Ovary (tissue), 9 donors: ENCODE measurements around the gene TMEM131. TPM values are rescaled to one million over a fixed set of nuclear protein-coding genes. Genes with fewer than 3 reads are reported as not detected.

Experiments used
- DNase-seq, 5 donors: peaks; one replicate each; pipeline ENCODE4 v3.0.0-alpha.2; 2019 to 2020
- H3K27ac ChIP-seq, 2 donors: fragments of 200-600 bp; one replicate each; pipeline versions ENCODE4 v1.5.1 to v1.8.0; 2019 to 2022
- H3K27me3 ChIP-seq: fragments of 200-600 bp; one replicate; pipeline ENCODE4 v1.8.0; 2022
- H3K36me3 ChIP-seq: fragments of 200-600 bp; sonication (generic); one replicate; pipeline ENCODE4 v1.5.1; 2019
- H3K4me1 ChIP-seq: one replicate; pipeline ENCODE4 v1.8.1; 2013; ENCODE audit warnings: mild to moderate bottlenecking, moderate library complexity; ENCODE audit not compliant: insufficient read depth
- H3K4me3 ChIP-seq: fragments of 200-600 bp; sonication (generic); one replicate; pipeline ENCODE4 v1.5.1; 2017
- H3K9me3 ChIP-seq, 2 donors: fragments of 200-600 bp in 1 of 2; sonication (generic) in 1 of 2; one replicate each; pipeline versions ENCODE4 v1.5.1 to v1.8.1; 2013 to 2019; ENCODE audit warnings: mild to moderate bottlenecking in 1 of 2, moderate library complexity in 1 of 2
- EP300 ChIP-seq: sonication (generic); formaldehyde crosslinking; IDR thresholded peaks from one replicate; pipeline ENCODE4 v1.6.1; 2017; ENCODE audit warnings: antibody characterized with exemption
- POLR2A ChIP-seq: fragments of 450-650 bp; IDR thresholded peaks from one replicate; pipeline ENCODE4 v1.6.1; 2017; ENCODE audit warnings: antibody characterized with exemption, mild to moderate bottlenecking, moderate library complexity
- WGBS, 3 donors: extraction: QIAGEN DNeasy Blood & Tissue Kit in 1 of 3; methylation state at CpG; one replicate each; pipeline versions ENCODE4 v1.1.5 to v1.1.7; 2013 to 2017; 5-methylcytosine and 5-hydroxymethylcytosine counted together
- intact Hi-C, 4 donors: fragments of 100-400 bp; cut with DNase I; formaldehyde crosslinking; loops; one replicate each; pipeline versions ENCODE4 v1.11.0 to v1.15.1; 2022 to 2023
- polyA plus RNA-seq, 2 donors: library from polyadenylated mRNA; stranded (reverse); fragments of 200-250 nt in 1 of 2; fragments of 350-450 nt in 1 of 2; fragmentation: Illumina TruSeq in 1 of 2; extraction: RNeasy Lipid Tissue Mini Kit (QIAGEN cat#74804) in 1 of 2; gene quantifications; one replicate each; pipeline ENCODE4 v1.2.3, GENCODE V29; 2013 to 2014
- total RNA-seq, 7 donors: library from RNA; depleted of rRNA in 2 of 7; stranded (reverse); fragments of >200 nt in 2 of 7; fragmentation: NEBNext Ultra II Directional in 3 of 7; extraction: Animal tissue kit (Norgen Biotek cat#: 25700) in 3 of 7; gene quantifications; one replicate each; pipeline versions ENCODE4 v1.1.0 to v1.2.4, GENCODE V29; 2016 to 2023
- TF ChIP-seq, protein P1 (sequence below), 3 donors: fragments of 450-650 bp in 2 of 3; fragments of 200-600 bp in 1 of 3; IDR thresholded peaks; one replicate each; pipeline versions ENCODE4 v1.5.1 to v1.8.0; 2016 to 2022; ENCODE audit warnings: antibody characterized with exemption in 3 of 3, mild to moderate bottlenecking in 1 of 3
- donor health status: DM: no; HTN: no; CAD: no; lungs with moderate emphysema.
- donor health status: DM: no; HTN: no; CAD: no.
- donor health status: Bipolar disorder and iron deficiency.
- donor health status: DM: yes; HTN: yes; CAD: no.
- donor health status: DM: no; HTN: no; CAD: no.
- donor health status: DM: yes; HTN: yes; CAD: no.

TMEM131 gene
- total and polyA plus RNA-seq, 9 donors = 16.1 to 44.0 (median 38.4) TPM

DNA sequence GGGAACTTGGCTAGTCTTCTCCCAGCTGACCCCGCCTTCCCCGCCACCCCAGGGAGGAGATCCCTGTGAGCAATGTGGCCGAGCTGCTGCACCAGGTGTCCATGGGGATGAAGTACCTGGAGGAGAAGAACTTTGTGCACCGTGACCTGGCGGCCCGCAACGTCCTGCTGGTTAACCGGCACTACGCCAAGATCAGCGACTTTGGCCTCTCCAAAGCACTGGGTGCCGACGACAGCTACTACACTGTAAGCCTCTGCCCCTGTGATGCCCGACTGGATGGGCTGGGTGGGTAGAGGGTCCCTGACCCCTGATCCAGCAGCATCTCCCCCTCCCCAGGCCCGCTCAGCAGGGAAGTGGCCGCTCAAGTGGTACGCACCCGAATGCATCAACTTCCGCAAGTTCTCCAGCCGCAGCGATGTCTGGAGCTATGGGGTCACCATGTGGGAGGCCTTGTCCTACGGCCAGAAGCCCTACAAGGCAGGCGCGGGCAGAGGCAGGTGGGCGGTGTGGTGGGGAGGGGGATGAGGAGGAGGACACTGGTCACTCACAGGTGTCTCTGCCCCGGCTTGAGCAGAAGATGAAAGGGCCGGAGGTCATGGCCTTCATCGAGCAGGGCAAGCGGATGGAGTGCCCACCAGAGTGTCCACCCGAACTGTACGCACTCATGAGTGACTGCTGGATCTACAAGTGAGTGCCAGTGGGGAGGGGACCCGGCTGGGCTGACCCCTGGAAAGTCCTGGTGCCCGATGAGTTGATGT, 258.1 kb downstream of the TMEM131 start:
- Histone ChIP-seq H3K27ac (no peak overlapping the region), H3K4me1 (no peaks in the 10 kb centered on the region), H3K9me3 (no peaks in the 10 kb centered on the region), H3K36me3 (no peaks in the 10 kb centered on the region), H3K27me3 (no peaks in the 10 kb centered on the region), H3K4me3 (no peak overlapping the region)
- intact Hi-C loops = no loop called here
- TF ChIP-seq, protein P1, sequence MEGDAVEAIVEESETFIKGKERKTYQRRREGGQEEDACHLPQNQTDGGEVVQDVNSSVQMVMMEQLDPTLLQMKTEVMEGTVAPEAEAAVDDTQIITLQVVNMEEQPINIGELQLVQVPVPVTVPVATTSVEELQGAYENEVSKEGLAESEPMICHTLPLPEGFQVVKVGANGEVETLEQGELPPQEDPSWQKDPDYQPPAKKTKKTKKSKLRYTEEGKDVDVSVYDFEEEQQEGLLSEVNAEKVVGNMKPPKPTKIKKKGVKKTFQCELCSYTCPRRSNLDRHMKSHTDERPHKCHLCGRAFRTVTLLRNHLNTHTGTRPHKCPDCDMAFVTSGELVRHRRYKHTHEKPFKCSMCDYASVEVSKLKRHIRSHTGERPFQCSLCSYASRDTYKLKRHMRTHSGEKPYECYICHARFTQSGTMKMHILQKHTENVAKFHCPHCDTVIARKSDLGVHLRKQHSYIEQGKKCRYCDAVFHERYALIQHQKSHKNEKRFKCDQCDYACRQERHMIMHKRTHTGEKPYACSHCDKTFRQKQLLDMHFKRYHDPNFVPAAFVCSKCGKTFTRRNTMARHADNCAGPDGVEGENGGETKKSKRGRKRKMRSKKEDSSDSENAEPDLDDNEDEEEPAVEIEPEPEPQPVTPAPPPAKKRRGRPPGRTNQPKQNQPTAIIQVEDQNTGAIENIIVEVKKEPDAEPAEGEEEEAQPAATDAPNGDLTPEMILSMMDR (IDR thresholded peaks at IDR 0.05) = no peak
- TF ChIP-seq POLR2A (no peak), EP300 (no peak)
- WGBS, 3 donors = 90 to 94% (median 92%) methylated on average over 31 to 32 of the region's 32 CpGs
- no peak for DNase-seq

DNA sequence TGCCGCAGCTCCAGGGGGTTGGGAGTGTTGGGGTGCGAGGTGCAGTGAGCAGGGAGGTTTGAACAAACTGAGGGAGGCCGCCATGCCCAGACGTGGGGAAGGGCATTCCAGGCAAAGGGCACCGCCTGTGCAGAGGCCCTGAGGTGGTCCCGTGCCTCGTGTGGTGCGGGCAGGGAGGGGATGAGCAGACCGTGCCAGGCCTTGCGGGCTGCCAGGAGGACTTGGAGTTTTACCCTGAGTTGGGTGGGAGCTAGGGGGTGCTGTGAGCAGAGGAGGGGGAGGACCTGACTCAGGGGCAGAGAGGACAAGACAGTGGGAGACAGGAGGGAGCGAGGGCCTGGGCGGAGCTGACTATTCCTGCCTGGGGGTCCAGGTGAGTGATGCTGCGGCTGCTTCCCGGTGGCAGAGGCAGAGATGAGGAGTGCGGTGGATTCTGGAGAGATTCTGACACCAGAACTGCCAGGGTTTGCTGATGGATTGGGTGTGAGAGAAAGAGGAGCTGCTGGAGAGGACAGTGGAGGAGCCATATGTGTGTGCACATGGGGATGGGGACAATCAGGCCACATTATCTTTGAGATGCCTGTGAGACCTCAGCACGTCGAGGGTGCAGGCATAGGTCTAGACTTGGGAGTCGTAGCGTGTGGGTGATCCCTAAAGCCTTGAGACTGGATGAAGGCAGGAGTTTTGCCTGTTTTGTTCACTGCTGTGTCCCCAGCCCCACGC, 259.0 kb downstream of the TMEM131 start:
- Histone ChIP-seq H3K4me1 (no peaks in the 10 kb centered on the region), H3K4me3 (no peak overlapping the region), H3K9me3 (no peaks in the 10 kb centered on the region), H3K27me3 (no peaks in the 10 kb centered on the region), H3K36me3 (no peaks in the 10 kb centered on the region), H3K27ac (no peak overlapping the region)
- TF ChIP-seq POLR2A = no peak
- TF ChIP-seq, protein P1 (IDR thresholded peaks at IDR 0.05) = no peak
- TF ChIP-seq EP300 = no peak
- intact Hi-C loops = no loop called here
- DNase-seq = no peak
- 85 to 87% (median 85%) methylated on average over 20 of the region's 20 CpGs for WGBS, 3 donors

DNA sequence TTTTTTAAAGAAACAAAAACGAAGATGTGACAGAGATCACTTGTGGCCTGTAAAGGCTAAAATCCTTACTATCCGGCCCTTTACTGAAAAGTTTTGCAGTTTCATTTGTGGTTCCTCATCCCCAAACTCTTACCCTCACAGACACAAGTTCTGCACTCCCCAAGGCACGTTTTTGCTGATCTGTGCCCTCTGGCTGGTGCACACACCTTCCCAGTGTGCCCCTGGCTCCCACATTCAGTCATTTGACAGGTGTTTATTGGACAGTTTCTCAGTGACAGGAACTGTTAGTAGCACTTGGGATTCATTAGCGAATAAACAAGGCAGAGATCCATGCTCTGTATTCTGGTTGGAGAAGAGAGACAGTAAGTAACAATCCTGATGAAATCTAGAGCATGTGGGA, 259.6 kb downstream of the TMEM131 start:
- no peaks in the 10 kb centered on the region for H3K36me3 ChIP-seq
- intact Hi-C loops = no loop called here
- WGBS, 3 donors = 65 to 73% (median 72%) methylated on average over 4 of the region's 4 CpGs
- H3K27ac ChIP-seq = no peak overlapping the region
- no peaks in the 10 kb centered on the region for H3K27me3 ChIP-seq
- H3K4me3 ChIP-seq = no peak overlapping the region
- DNase-seq = no peak
- TF ChIP-seq, protein P1 (IDR thresholded peaks at IDR 0.05) = no peak
- TF ChIP-seq POLR2A = no peak
- no peak for TF ChIP-seq EP300
- no peaks in the 10 kb centered on the region for H3K9me3 ChIP-seq
- H3K4me1 ChIP-seq = no peaks in the 10 kb centered on the region

DNA sequence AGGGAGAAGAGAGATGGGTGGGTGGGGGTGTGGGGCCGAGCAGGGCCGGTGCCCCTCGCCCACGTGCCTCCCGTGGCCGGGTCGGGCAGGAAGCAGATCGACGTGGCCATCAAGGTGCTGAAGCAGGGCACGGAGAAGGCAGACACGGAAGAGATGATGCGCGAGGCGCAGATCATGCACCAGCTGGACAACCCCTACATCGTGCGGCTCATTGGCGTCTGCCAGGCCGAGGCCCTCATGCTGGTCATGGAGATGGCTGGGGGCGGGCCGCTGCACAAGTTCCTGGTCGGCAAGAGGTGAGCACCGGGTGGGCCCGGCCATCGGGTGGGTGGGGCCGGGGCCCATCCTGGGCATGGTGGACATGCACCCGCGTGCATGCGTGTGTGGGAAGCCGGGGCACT, 260.6 kb downstream of the TMEM131 start:
- DNase-seq = no peak
- WGBS, 3 donors = 92 to 95% (median 92%) methylated on average over 29 of the region's 29 CpGs
- H3K36me3 ChIP-seq = no peaks in the 10 kb centered on the region

More for the DNA sequence above, 260.6 kb downstream of the TMEM131 start:
- Histone ChIP-seq H3K9me3 (no peaks in the 10 kb centered on the region), H3K4me1 (no peaks in the 10 kb centered on the region), H3K27ac (no peak overlapping the region), H3K4me3 (no peak overlapping the region), H3K27me3 (no peaks in the 10 kb centered on the region)
- TF ChIP-seq, protein P1 (IDR thresholded peaks at IDR 0.05) = no peak
- TF ChIP-seq EP300 (no peak), POLR2A (no peak)
- intact Hi-C loops = no loop called here
